Measurements from ENCODE around the gene ZNF326.

DNA sequence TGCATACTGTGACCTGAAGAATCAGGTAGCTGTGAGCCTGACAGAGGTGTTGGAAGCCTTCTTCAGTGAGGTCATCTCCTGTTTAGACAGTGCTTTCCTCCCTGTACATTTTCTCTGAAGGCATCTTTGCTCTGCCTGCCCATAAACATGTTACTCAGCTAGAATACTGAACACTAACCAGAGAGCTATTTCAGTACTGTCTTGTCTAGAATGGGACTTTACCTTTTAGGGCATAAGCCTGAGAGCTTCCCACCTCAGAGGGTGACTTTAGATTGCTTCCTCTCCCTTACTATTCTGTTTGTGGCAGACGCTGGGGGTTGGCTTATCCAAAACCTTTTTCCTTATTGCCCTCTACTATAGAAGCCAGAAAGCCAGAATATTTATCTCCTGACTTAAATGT lies 23.3 kb upstream of the ZNF326 start:
- TF ChIP-seq, protein P1, sequence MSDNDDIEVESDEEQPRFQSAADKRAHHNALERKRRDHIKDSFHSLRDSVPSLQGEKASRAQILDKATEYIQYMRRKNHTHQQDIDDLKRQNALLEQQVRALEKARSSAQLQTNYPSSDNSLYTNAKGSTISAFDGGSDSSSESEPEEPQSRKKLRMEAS (IDR thresholded peaks at IDR 0.05) = no peak
- TF ChIP-seq EGR1 (IDR thresholded peaks at IDR 0.05) (no peak), YY1 (IDR thresholded peaks at IDR 0.05; ENCODE audit: low read depth) (no peak), EP300 (IDR thresholded peaks at IDR 0.05; ENCODE audit: borderline replicate concordance) (no peak), RAD21 (IDR thresholded peaks at IDR 0.05; ENCODE audit: low read depth) (no peak), FOXM1 (IDR thresholded peaks at IDR 0.05; ENCODE audit: borderline replicate concordance, low read depth) (no peak)
